Left lung (tissue), 10 donors: ENCODE data around the gene PPP1R13B. TPM values are rescaled to one million over a fixed set of nuclear protein-coding genes. Genes with fewer than 3 reads are reported as not detected.

ENCODE experiments used
- ATAC-seq: fragments of 200-7000 bp; cut with Tn5 transposase; one replicate; pipeline ENCODE4 v1.9.1; 2020; ENCODE audit warnings: moderate library complexity
- DNase-seq, 4 donors: peaks; one replicate each; pipeline ENCODE4 v3.0.0-alpha.2; 2013 to 2020
- H3K27ac ChIP-seq, 2 donors: fragments of 200-600 bp; sonication (generic) in 1 of 2; one replicate each; pipeline versions ENCODE4 v1.5.0 to v1.8.0; 2020 to 2021
- H3K27me3 ChIP-seq, 2 donors: fragments of 200-600 bp; sonication (generic) in 1 of 2; one replicate each; pipeline versions ENCODE4 v1.5.0 to v1.8.0; 2020 to 2021
- H3K36me3 ChIP-seq, 2 donors: fragments of 200-600 bp; sonication (generic) in 1 of 2; one replicate each; pipeline versions ENCODE4 v1.5.0 to v1.8.0; 2020 to 2021
- H3K4me1 ChIP-seq, 2 donors: fragments of 200-600 bp; one replicate each; pipeline ENCODE4 v1.8.0; 2021
- H3K4me3 ChIP-seq, 2 donors: fragments of 200-600 bp; sonication (generic) in 1 of 2; one replicate each; pipeline versions ENCODE4 v1.5.0 to v1.8.0; 2020 to 2021; ENCODE audit warnings: mild to moderate bottlenecking in 1 of 2
- H3K9me3 ChIP-seq, 2 donors: fragments of 200-600 bp; sonication (generic) in 1 of 2; one replicate each; pipeline versions ENCODE4 v1.5.0 to v1.8.0; 2020 to 2021
- CTCF ChIP-seq, 2 donors: fragments of 200-600 bp; sonication (generic) in 1 of 2; IDR thresholded peaks; one replicate each; pipeline versions ENCODE4 v1.5.0 to v1.8.0; 2021; ENCODE audit warnings: antibody characterized with exemption in 2 of 2
- intact Hi-C, 2 donors: fragments of 100-400 bp; cut with DNase I; formaldehyde crosslinking; loops; one replicate each; pipeline versions ENCODE4 v1.11.2 to v1.14.2; 2022
- polyA plus RNA-seq, 6 donors: library from polyadenylated mRNA; unstranded; fragments of 120-200 nt; gene quantifications; one replicate each; pipeline ENCODE4 v1.2.1, GENCODE V29; 2013; ENCODE audit not compliant: insufficient read length in 6 of 6
- total RNA-seq, 2 donors: library from RNA; stranded (reverse); fragmentation: NEBNext Ultra II Directional; extraction: Animal tissue kit (Norgen Biotek cat#: 25700); gene quantifications; one replicate each; pipeline ENCODE4 v1.2.1, GENCODE V29; 2021
- donor health status: DM: no; HTN: yes; CAD: no.
- donor health status: DM: no; HTN: no; CAD: no.

Gene PPP1R13B
- total and polyA plus RNA-seq, 8 donors, result 48.0 to 86.9 (median 61.7) TPM

DNA sequence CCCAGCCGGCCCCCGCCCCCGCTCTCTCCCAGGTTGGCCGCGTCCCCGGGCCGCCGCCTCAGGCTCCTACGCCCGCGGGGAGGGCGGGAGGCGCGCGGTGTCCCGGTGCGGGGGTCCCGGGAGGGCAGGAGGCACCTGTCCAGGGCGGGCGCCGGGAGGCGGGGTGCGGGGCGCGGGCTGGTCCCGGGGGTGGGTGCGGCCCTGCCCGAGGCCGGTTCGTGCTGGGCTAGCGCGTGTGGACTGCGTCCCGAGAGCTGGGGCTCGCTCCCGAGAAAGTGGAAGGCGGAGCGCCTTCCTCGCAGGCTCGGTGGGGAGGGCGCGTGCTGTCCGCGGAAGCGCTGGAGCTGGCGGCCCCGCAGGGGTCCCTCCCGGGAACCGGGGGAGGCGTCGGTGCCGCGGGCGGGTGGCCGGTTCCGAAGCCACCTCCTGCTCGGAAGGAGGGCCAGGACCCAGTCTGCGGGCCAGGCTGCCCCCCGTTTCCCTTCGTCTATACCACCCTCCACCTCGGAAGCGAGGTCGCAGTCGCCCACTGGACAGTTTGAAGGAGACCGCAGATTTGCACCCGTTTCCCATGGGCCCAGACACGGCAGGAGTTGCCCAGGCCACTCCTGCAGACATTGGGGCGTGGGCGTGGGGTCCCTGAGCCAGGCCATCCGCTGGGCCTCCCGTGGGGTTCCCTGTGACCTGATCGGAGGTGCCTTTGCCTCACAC, 131.1 kb downstream of the PPP1R13B start:
- Histone ChIP-seq H3K36me3 (no peaks in the 10 kb centered on the region), H3K4me3 (peak overlapping the region; percentile 62 to 77), H3K27me3 (no peaks in the 10 kb centered on the region), H3K9me3 (no peaks in the 10 kb centered on the region), H3K4me1 (peaks cover 5 to 50% of the 10 kb centered on the region in 2 donors), H3K27ac (peak overlapping the region; percentile 65 to 79)
- peak; percentile 1 for ATAC-seq
- TF ChIP-seq CTCF (IDR thresholded peaks at IDR 0.05), result no peak
- intact Hi-C loops, result no loop called here
- peak in 1 of 4 donors; percentile 91 for DNase-seq

- H3K36me3 ChIP-seq, result no peaks in the 10 kb centered on the region
- H3K4me3 ChIP-seq, result peak within 1 kb of the TSS; percentile 77 to 81
- peak within 1 kb of the TSS; percentile 65 to 79 for H3K27ac ChIP-seq
- intact Hi-C loops, result no loop called here
- no peaks in the 10 kb centered on the region for H3K9me3 ChIP-seq
- peaks cover 5 to 56% of the 10 kb centered on the region in 2 donors for H3K4me1 ChIP-seq
- DNase-seq (peak; percentile 97 to 100 (median 99)), ATAC-seq (peak; percentile 96)
- no peak for TF ChIP-seq CTCF (IDR thresholded peaks at IDR 0.05)
- H3K27me3 ChIP-seq, result no peaks in the 10 kb centered on the region
Observed at GRCh38 chr14:103715052-103716000, 132.0 kb downstream of the PPP1R13B start, which contains the start of the genes XRCC3 and ZFYVE21. XRCC3 (minus strand) TSS chr14:103715451; CDS start chr14:103711087, 4,364 bp downstream. ZFYVE21 (plus strand) TSS chr14:103715810; CDS start chr14:103715842, 32 bp downstream.

GRCh38 chr14:103714063-103714724, 133.2 kb downstream of the PPP1R13B start:
- no peaks in the 10 kb centered on the region for H3K27me3 ChIP-seq
- intact Hi-C loops, result no loop called here
- H3K9me3 ChIP-seq, result no peaks in the 10 kb centered on the region
- no peak for TF ChIP-seq CTCF (IDR thresholded peaks at IDR 0.05)
- H3K27ac ChIP-seq, result no peak overlapping the region
- H3K36me3 ChIP-seq, result peaks cover 0 to 8% of the 10 kb centered on the region in 2 donors
- H3K4me3 ChIP-seq, result peak overlapping the region in 1 of 2 donors; percentile 77
- peaks cover 5 to 56% of the 10 kb centered on the region in 2 donors for H3K4me1 ChIP-seq
- no peak for DNase-seq
- no peak for ATAC-seq

- no peak for ATAC-seq
- Histone ChIP-seq H3K27me3 (no peaks in the 10 kb centered on the region), H3K4me3 (no peak overlapping the region), H3K9me3 (no peaks in the 10 kb centered on the region), H3K27ac (no peak overlapping the region), H3K36me3 (peaks cover 0 to 12% of the 10 kb centered on the region in 2 donors), H3K4me1 (peaks cover 0 to 55% of the 10 kb centered on the region in 2 donors)
- no peak for DNase-seq
- no peak for TF ChIP-seq CTCF (IDR thresholded peaks at IDR 0.05)
- intact Hi-C loops, result no loop called here
Observed at GRCh38 chr14:103713304-103714062, 133.9 kb downstream of the PPP1R13B start.
